GM12874 (cell line): ENCODE data around the gene MAT1A.

ENCODE experiments used
- CTCF ChIP-seq: IDR thresholded peaks from 2 replicates; pipeline ENCODE4 v1.5.1; 2011; ENCODE audit warnings: low read depth, mild to moderate bottlenecking, control low read depth, low read length, moderate library complexity; ENCODE audit not compliant: insufficient read depth

Gene MAT1A

GRCh38 chr10:80276335-80276734, 13.1 kb downstream of the MAT1A start:
- no peak for TF ChIP-seq CTCF

GRCh38 chr10:80275756-80276155, 13.7 kb downstream of the MAT1A start:
- TF ChIP-seq CTCF, result no peak

GRCh38 chr10:80275135-80275498, 14.3 kb downstream of the MAT1A start:
- TF ChIP-seq CTCF, result no peak

- no peak for TF ChIP-seq CTCF
Observed at GRCh38 chr10:80274396-80275134, 14.9 kb downstream of the MAT1A start.

- TF ChIP-seq CTCF, result no peak
Observed at GRCh38 chr10:80273523-80274170, 15.8 kb downstream of the MAT1A start.

GRCh38 chr10:80272793-80273522, 16.5 kb downstream of the MAT1A start:
- TF ChIP-seq CTCF, result no peak

- TF ChIP-seq CTCF, result no peak
Observed at GRCh38 chr10:80271416-80271815, 18.0 kb downstream of the MAT1A start.
